ENCODE results near the gene PDE11A.

Gene PDE11A

GRCh38 chr2:177682006-177682405 is 390.6 kb downstream of the PDE11A start:
- ATAC-seq: no peak

DNA sequence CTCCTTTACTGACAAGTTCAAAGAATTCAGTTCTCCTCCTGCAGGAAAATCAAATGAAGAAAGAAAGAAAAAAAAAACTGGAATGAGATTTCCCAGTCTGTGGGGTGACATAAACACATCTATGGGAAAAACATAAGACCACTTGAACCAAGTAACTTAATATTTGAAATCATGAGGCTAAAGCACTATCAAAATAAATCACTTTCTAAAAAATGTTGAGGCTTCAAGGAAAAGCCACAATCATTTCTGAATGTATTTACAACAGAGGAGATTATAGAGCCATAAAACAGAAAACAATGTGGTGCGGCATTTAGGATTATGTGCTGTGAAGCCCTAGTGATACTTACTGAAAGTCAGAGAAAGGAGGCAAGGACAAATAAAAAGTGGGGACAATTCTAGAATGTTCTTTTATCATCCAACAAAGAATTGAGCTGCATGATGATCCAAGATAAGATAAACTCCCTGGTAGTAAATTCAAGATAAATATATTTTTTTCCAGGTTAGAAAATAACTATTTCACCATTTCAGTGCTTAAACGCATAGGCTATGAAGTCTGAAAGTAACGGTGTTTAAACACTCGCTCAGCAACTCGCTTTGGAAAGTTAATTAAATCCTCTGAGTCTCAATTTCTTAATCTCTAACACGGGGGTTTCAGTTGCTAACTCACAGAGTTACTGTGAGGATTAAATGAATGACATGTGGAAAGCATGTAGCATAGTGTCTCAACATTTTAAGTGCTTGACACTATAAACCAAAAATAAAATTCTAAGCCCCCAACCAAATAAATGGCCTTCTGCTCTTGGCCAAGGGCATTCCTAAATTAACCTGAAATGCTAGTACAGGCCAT is 391.5 kb downstream of the PDE11A start:
- TF ChIP-seq OSR1 (CRISPR knock-in tag; IDR thresholded peaks at IDR 0.05) (no peak), ARNTL (CRISPR knock-in tag; IDR thresholded peaks at IDR 0.05; ENCODE audit: borderline replicate concordance, low read depth) (no peak), ZNF565 (CRISPR knock-in tag; conservative IDR thresholded peaks at IDR 0.05; ENCODE audit: low read depth) (no peak), ZFP30 (CRISPR knock-in tag; IDR thresholded peaks at IDR 0.05) (no peak), TOX (CRISPR knock-in tag; IDR thresholded peaks at IDR 0.05; ENCODE audit: borderline replicate concordance) (no peak), PPARA (CRISPR knock-in tag; IDR thresholded peaks at IDR 0.05; ENCODE audit: borderline replicate concordance) (no peak)
- no peak for ATAC-seq

More at GRCh38 chr2:177682006-177682405, 390.6 kb downstream of the PDE11A start:
- TF ChIP-seq, protein P1, sequence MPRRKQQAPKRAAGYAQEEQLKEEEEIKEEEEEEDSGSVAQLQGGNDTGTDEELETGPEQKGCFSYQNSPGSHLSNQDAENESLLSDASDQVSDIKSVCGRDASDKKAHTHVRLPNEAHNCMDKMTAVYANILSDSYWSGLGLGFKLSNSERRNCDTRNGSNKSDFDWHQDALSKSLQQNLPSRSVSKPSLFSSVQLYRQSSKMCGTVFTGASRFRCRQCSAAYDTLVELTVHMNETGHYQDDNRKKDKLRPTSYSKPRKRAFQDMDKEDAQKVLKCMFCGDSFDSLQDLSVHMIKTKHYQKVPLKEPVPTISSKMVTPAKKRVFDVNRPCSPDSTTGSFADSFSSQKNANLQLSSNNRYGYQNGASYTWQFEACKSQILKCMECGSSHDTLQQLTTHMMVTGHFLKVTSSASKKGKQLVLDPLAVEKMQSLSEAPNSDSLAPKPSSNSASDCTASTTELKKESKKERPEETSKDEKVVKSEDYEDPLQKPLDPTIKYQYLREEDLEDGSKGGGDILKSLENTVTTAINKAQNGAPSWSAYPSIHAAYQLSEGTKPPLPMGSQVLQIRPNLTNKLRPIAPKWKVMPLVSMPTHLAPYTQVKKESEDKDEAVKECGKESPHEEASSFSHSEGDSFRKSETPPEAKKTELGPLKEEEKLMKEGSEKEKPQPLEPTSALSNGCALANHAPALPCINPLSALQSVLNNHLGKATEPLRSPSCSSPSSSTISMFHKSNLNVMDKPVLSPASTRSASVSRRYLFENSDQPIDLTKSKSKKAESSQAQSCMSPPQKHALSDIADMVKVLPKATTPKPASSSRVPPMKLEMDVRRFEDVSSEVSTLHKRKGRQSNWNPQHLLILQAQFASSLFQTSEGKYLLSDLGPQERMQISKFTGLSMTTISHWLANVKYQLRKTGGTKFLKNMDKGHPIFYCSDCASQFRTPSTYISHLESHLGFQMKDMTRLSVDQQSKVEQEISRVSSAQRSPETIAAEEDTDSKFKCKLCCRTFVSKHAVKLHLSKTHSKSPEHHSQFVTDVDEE (CRISPR knock-in tag; IDR thresholded peaks at IDR 0.05): no peak
- TF ChIP-seq ZNF565 (CRISPR knock-in tag; conservative IDR thresholded peaks at IDR 0.05; ENCODE audit: low read depth): no peak

GRCh38 chr2:177679611-177680605 is 392.7 kb downstream of the PDE11A start:
- TF ChIP-seq SNAI2 (CRISPR knock-in tag; IDR thresholded peaks at IDR 0.05) (no peak), TCF4 (CRISPR knock-in tag; IDR thresholded peaks at IDR 0.05; ENCODE audit: borderline replicate concordance) (no peak), OSR1 (CRISPR knock-in tag; IDR thresholded peaks at IDR 0.05) (no peak), CSRNP3 (CRISPR knock-in tag; IDR thresholded peaks at IDR 0.05) (no peak), PPARA (CRISPR knock-in tag; IDR thresholded peaks at IDR 0.05; ENCODE audit: borderline replicate concordance) (no peak), ZNF70 (CRISPR knock-in tag; IDR thresholded peaks at IDR 0.05) (no peak), ESRRG (CRISPR knock-in tag; IDR thresholded peaks at IDR 0.05) (no peak), ISL1 (CRISPR knock-in tag; IDR thresholded peaks at IDR 0.05) (no peak), ZFP30 (CRISPR knock-in tag; IDR thresholded peaks at IDR 0.05) (no peak), ZC3H10 (CRISPR knock-in tag; IDR thresholded peaks at IDR 0.05) (no peak), ARNTL (CRISPR knock-in tag; IDR thresholded peaks at IDR 0.05; ENCODE audit: borderline replicate concordance, low read depth) (no peak), TOX (CRISPR knock-in tag; IDR thresholded peaks at IDR 0.05; ENCODE audit: borderline replicate concordance) (no peak), BACH2 (CRISPR knock-in tag; IDR thresholded peaks at IDR 0.05; ENCODE audit: borderline replicate concordance) (no peak), RARB (CRISPR knock-in tag; IDR thresholded peaks at IDR 0.05) (no peak), ZFP3 (CRISPR knock-in tag; IDR thresholded peaks at IDR 0.05) (no peak), ZNF8 (CRISPR knock-in tag; IDR thresholded peaks at IDR 0.05) (no peak), POU6F1 (CRISPR knock-in tag; IDR thresholded peaks at IDR 0.05; ENCODE audit: borderline replicate concordance, low read depth) (no peak), CSDC2 (CRISPR knock-in tag; IDR thresholded peaks at IDR 0.05) (no peak)
- TF ChIP-seq, protein P1 (CRISPR knock-in tag; IDR thresholded peaks at IDR 0.05): no peak
- no peak for ATAC-seq
